GM04504 (cell line): ENCODE measurements around the gene ZNF443.
A peak's percentile ranks its signal among the peaks of the same experiment; 100 is the strongest.
"Not testable (repeated sequence)": the region's sequence is repeated elsewhere in the genome, so short reads cannot be mapped to it uniquely, and the experiment has no call there.

Experiments used
- DNase-seq: peaks from one replicate; pipeline ENCODE4 v3.0.0-alpha.2; 2012; ENCODE audit warnings: low read depth

Gene ZNF443

GRCh38 chr19:12417273-12417672 is 23.5 kb downstream of the ZNF443 start:
- not testable (repeated sequence) for DNase-seq

GRCh38 chr19:12411893-12412292 is 28.9 kb downstream of the ZNF443 start:
- DNase-seq, result no peak

GRCh38 chr19:12400633-12401502 is 40.0 kb downstream of the ZNF443 start, which contains the start of gene ZNF799:
Gene ZNF799 (minus strand): TSS chr19:12401271. CDS start chr19:12401070, 201 bp downstream.
- peak; percentile 93 for DNase-seq

- DNase-seq, result not testable (repeated sequence)
Measured at GRCh38 chr19:12399901-12400632, 40.8 kb downstream of the ZNF443 start.

GRCh38 chr19:12391148-12391547 is 49.7 kb downstream of the ZNF443 start:
- DNase-seq, result not testable (repeated sequence)

- DNase-seq, result not testable (repeated sequence)
Measured at GRCh38 chr19:12386365-12386764, 54.5 kb downstream of the ZNF443 start.

GRCh38 chr19:12380444-12380737 is 60.4 kb downstream of the ZNF443 start:
- no peak for DNase-seq

- DNase-seq, result no peak
Measured at GRCh38 chr19:12379732-12380443, 60.9 kb downstream of the ZNF443 start.
